Naive thymus-derived CD4-positive, alpha-beta T cell (primary cell): ENCODE measurements around the gene FSD1L. TPM values are rescaled to one million over a fixed set of nuclear protein-coding genes. Genes with fewer than 3 reads are reported as not detected.

Experiments used
- ATAC-seq: fragments of 150-1000 bp; cut with Tn5 transposase; 2 replicates; pipeline ENCODE4 v1.10.0; 2021; ENCODE audit warnings: mild to moderate bottlenecking, moderate library complexity
- CTCF ChIA-PET: fragments of 350-600 bp; sonication (Branson Sonifier 250); formaldehyde crosslinking; loops from one replicate; lab custom pipeline; 2021; ENCODE audit warnings: antibody characterized with exemption; lab: Charles Lee
- POLR2A ChIA-PET: fragments of 350-600 bp; sonication (Branson Sonifier 250); formaldehyde crosslinking; loops from one replicate; lab custom pipeline; 2021; ENCODE audit warnings: antibody characterized with exemption, inconsistent platforms; lab: Charles Lee
- DNase-seq, 9 donors: peaks; one replicate each; pipeline versions ENCODE4 v3.0.0 to v3.0.0-alpha.2; 2020 to 2022; ENCODE audit warnings: mixed read lengths in 1 of 9
- H3K27ac ChIP-seq: one replicate; pipeline ENCODE4 v1.7.0; 2013; ENCODE audit warnings: mild to moderate bottlenecking, low read depth, low read length, moderate library complexity
- H3K27me3 ChIP-seq, 2 donors: one replicate each; pipeline ENCODE4 v1.7.0; 2013; ENCODE audit warnings: low read length in 2 of 2, mild to moderate bottlenecking in 2 of 2, moderate library complexity in 2 of 2; ENCODE audit not compliant: control insufficient read depth in 2 of 2, insufficient read depth in 2 of 2
- H3K36me3 ChIP-seq, 3 experiments: 1 replicate in 2 of 3; 2 replicates in 1 of 3; pipeline ENCODE4 v1.7.0; 2013; ENCODE audit warnings: low read length in 3 of 3, mild to moderate bottlenecking in 3 of 3, moderate library complexity in 1 of 3; ENCODE audit not compliant: insufficient read depth in 3 of 3, control insufficient read depth in 2 of 3
- H3K4me1 ChIP-seq, 2 donors: one replicate each; pipeline ENCODE4 v1.7.0; 2013; ENCODE audit warnings: low read length in 2 of 2, mild to moderate bottlenecking in 2 of 2, moderate library complexity in 1 of 2; ENCODE audit not compliant: control insufficient read depth in 2 of 2, insufficient read depth in 2 of 2
- H3K4me3 ChIP-seq: 2 replicates; pipeline ENCODE4 v1.7.0; 2013; ENCODE audit warnings: mild to moderate bottlenecking, low read length
- H3K9me3 ChIP-seq, 3 experiments: 1 replicate in 2 of 3; 2 replicates in 1 of 3; pipeline ENCODE4 v1.7.0; 2013; ENCODE audit warnings: low read length in 3 of 3; ENCODE audit not compliant: control insufficient read depth in 2 of 3
- H3K27ac Mint-ChIP-seq, 9 donors: one replicate each; pipeline ENCODE4 v1.8.0; 2020 to 2022; ENCODE audit warnings: mixed read lengths in 9 of 9, mild to moderate bottlenecking in 8 of 9, moderate library complexity in 5 of 9, inconsistent platforms in 2 of 9
- H3K27me3 Mint-ChIP-seq, 5 donors: one replicate each; pipeline ENCODE4 v1.8.0; 2021 to 2022; ENCODE audit warnings: mixed read lengths in 5 of 5, mild to moderate bottlenecking in 1 of 5
- H3K36me3 Mint-ChIP-seq, 5 donors: one replicate each; pipeline ENCODE4 v1.8.0; 2020 to 2022; ENCODE audit warnings: mixed read lengths in 5 of 5, mild to moderate bottlenecking in 3 of 5, inconsistent platforms in 1 of 5
- H3K4me1 Mint-ChIP-seq, 7 donors: one replicate each; pipeline ENCODE4 v1.8.0; 2020 to 2022; ENCODE audit warnings: mixed read lengths in 7 of 7, mild to moderate bottlenecking in 3 of 7, inconsistent platforms in 1 of 7
- H3K4me3 Mint-ChIP-seq, 10 donors: one replicate each; pipeline ENCODE4 v1.8.0; 2020 to 2022; ENCODE audit warnings: mild to moderate bottlenecking in 10 of 10, mixed read lengths in 10 of 10, moderate library complexity in 6 of 10, inconsistent platforms in 2 of 10
- H3K9me3 Mint-ChIP-seq, 11 donors: one replicate each; pipeline ENCODE4 v1.8.0; 2020 to 2022; ENCODE audit warnings: mixed read lengths in 11 of 11, mild to moderate bottlenecking in 4 of 11, inconsistent platforms in 1 of 11, moderate library complexity in 1 of 11
- intact Hi-C, 2 donors: fragments of 100-400 bp; cut with micrococcal nuclease; formaldehyde crosslinking; loops; one replicate each; pipeline ENCODE4 v1.15.1; 2023
- polyA plus RNA-seq, 2 donors: library from polyadenylated mRNA; unstranded; fragments of 300-500 nt; fragmentation: Illumina TruSeq; gene quantifications; one replicate each; pipeline ENCODE4 v1.2.3, GENCODE V29; 2021
- total RNA-seq, 6 experiments: library from RNA in 5 of 6; stranded (reverse) in 5 of 6; gene quantifications; 1 replicate in 5 of 6; 2 replicates in 1 of 6; pipeline ENCODE4 v1.2.3 and lab custom pipeline; 2021 to 2026

FSD1L gene
- total and polyA plus RNA-seq, 7 experiments from 2014 or later = 0.08 to 5.8 (median 0.61) TPM

GRCh38 chr9:105468875-105469274, 21.0 kb downstream of the FSD1L start:
- Mint-ChIP-seq H3K27me3 (no peaks in the 10 kb centered on the region), H3K9me3 (no peaks in the 10 kb centered on the region), H3K36me3 (peaks cover 0 to 27% (median 0%) of the 10 kb centered on the region in 5 donors), H3K4me3 (no peak overlapping the region), H3K4me1 (no peaks in the 10 kb centered on the region), H3K27ac (no peak overlapping the region)
- DNase-seq (no peak), ATAC-seq (no peak)
- Histone ChIP-seq H3K4me1 (no peaks in the 10 kb centered on the region), H3K27me3 (no peaks in the 10 kb centered on the region), H3K4me3 (no peak overlapping the region), H3K9me3 (no peaks in the 10 kb centered on the region), H3K27ac (no peak overlapping the region), H3K36me3 (no peaks in the 10 kb centered on the region)
- POLR2A ChIA-PET = no interaction called here
- intact Hi-C loops = no loop called here
- CTCF ChIA-PET = no interaction called here

- intact Hi-C loops = no loop called here
- H3K4me3 Mint-ChIP-seq = no peak overlapping the region
Measured at GRCh38 chr9:105473221-105473620, 25.4 kb downstream of the FSD1L start.

GRCh38 chr9:105475302-105475701, 27.5 kb downstream of the FSD1L start:
- POLR2A ChIA-PET = no interaction called here

More at GRCh38 chr9:105473221-105473620, 25.4 kb downstream of the FSD1L start:
- H3K36me3 Mint-ChIP-seq = peaks cover 0 to 15% (median 0%) of the 10 kb centered on the region in 5 donors
- no peaks in the 10 kb centered on the region for H3K27me3 ChIP-seq
- ChIA-PET CTCF (interaction anchor here (0.6 kb wide), 1 partner anchor 8 kb away, joined by 4 read pairs; no protein-coding TSS in a partner anchor), POLR2A (interaction anchor here (0.6 kb wide), 1 partner anchor 38 kb away, joined by 3 read pairs; no protein-coding TSS in a partner anchor)
- H3K27ac ChIP-seq = no peak overlapping the region
- H3K9me3 ChIP-seq = no peaks in the 10 kb centered on the region
- H3K27ac Mint-ChIP-seq = no peak overlapping the region
- no peak for ATAC-seq
- no peaks in the 10 kb centered on the region for H3K27me3 Mint-ChIP-seq
- no peaks in the 10 kb centered on the region for H3K36me3 ChIP-seq
- DNase-seq = no peak
- no peaks in the 10 kb centered on the region for H3K9me3 Mint-ChIP-seq
- no peak overlapping the region for H3K4me3 ChIP-seq
- H3K4me1 Mint-ChIP-seq = no peaks in the 10 kb centered on the region
- no peaks in the 10 kb centered on the region for H3K4me1 ChIP-seq

GRCh38 chr9:105479846-105480245, 32.0 kb downstream of the FSD1L start:
- Histone ChIP-seq H3K27ac (no peak overlapping the region), H3K36me3 (no peaks in the 10 kb centered on the region), H3K4me1 (no peaks in the 10 kb centered on the region), H3K9me3 (no peaks in the 10 kb centered on the region), H3K4me3 (no peak overlapping the region), H3K27me3 (no peaks in the 10 kb centered on the region)
- no peak for DNase-seq
- ATAC-seq = no peak
- CTCF ChIA-PET = interaction anchor here (0.6 kb wide), 1 partner anchor 22 kb away, joined by 5 read pairs; no protein-coding TSS in a partner anchor
- no peaks in the 10 kb centered on the region for H3K4me1 Mint-ChIP-seq
- H3K36me3 Mint-ChIP-seq = no peaks in the 10 kb centered on the region
- H3K27me3 Mint-ChIP-seq = no peaks in the 10 kb centered on the region
- H3K4me3 Mint-ChIP-seq = no peak overlapping the region
- H3K9me3 Mint-ChIP-seq = no peaks in the 10 kb centered on the region
- POLR2A ChIA-PET = no interaction called here
- intact Hi-C loops = loop anchor here in 1 of 2 donors (5.0 kb wide), 1 partner anchor 53 kb away; no protein-coding TSS in a partner anchor
- no peak overlapping the region for H3K27ac Mint-ChIP-seq

More at GRCh38 chr9:105475302-105475701, 27.5 kb downstream of the FSD1L start:
- no peaks in the 10 kb centered on the region for H3K9me3 ChIP-seq
- Mint-ChIP-seq H3K4me3 (no peak overlapping the region), H3K9me3 (no peaks in the 10 kb centered on the region), H3K4me1 (no peaks in the 10 kb centered on the region), H3K36me3 (peaks cover 0 to 6% (median 0%) of the 10 kb centered on the region in 5 donors), H3K27me3 (no peaks in the 10 kb centered on the region), H3K27ac (no peak overlapping the region)
- intact Hi-C loops = no loop called here
- no peaks in the 10 kb centered on the region for H3K36me3 ChIP-seq
- H3K27ac ChIP-seq = no peak overlapping the region
- no peak for DNase-seq
- no peaks in the 10 kb centered on the region for H3K27me3 ChIP-seq
- CTCF ChIA-PET = no interaction called here
- no peaks in the 10 kb centered on the region for H3K4me1 ChIP-seq
- H3K4me3 ChIP-seq = no peak overlapping the region
- ATAC-seq = no peak

DNA sequence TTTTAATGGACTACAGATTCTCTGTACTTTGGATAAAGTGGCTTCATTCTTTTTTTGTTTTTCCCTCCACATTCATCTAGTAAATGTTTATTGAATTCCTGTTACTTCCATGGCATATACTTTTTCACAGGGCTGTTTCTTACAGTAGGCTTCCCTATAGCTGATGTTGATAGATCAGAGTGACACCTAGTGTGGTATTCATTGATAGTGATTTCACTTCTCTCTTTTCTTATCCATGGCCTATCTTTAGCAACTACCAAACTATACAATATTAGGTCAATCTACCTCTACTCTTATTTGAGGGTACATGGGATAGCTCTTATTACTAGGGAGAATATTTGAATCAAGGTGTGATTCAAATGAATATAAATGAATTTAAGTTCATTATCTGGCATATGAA, 35.8 kb downstream of the FSD1L start:
- DNase-seq (no peak), ATAC-seq (no peak)
- ChIA-PET POLR2A (no interaction called here), CTCF (no interaction called here)
- no peaks in the 10 kb centered on the region for H3K9me3 Mint-ChIP-seq
- H3K27ac Mint-ChIP-seq = no peak overlapping the region
- H3K27me3 Mint-ChIP-seq = no peaks in the 10 kb centered on the region
- peaks cover 0 to 4% (median 0%) of the 10 kb centered on the region in 5 donors for H3K36me3 Mint-ChIP-seq
- no peaks in the 10 kb centered on the region for H3K4me1 Mint-ChIP-seq
- Histone ChIP-seq H3K4me1 (no peaks in the 10 kb centered on the region), H3K27ac (no peak overlapping the region), H3K4me3 (no peak overlapping the region), H3K9me3 (no peaks in the 10 kb centered on the region), H3K27me3 (no peaks in the 10 kb centered on the region), H3K36me3 (no peaks in the 10 kb centered on the region)
- no peak overlapping the region for H3K4me3 Mint-ChIP-seq
- intact Hi-C loops = loop anchor here in 1 of 2 donors (5.0 kb wide), 1 partner anchor 56 kb away; no protein-coding TSS in a partner anchor

- H3K27ac ChIP-seq = no peak overlapping the region
- H3K27me3 ChIP-seq = no peaks in the 10 kb centered on the region
- peaks cover 0 to 4% (median 0%) of the 10 kb centered on the region in 5 donors for H3K36me3 Mint-ChIP-seq
- POLR2A ChIA-PET = no interaction called here
- H3K27me3 Mint-ChIP-seq = no peaks in the 10 kb centered on the region
- DNase-seq (no peak), ATAC-seq (no peak)
- no peak overlapping the region for H3K4me3 ChIP-seq
- H3K4me1 ChIP-seq = no peaks in the 10 kb centered on the region
- H3K4me1 Mint-ChIP-seq = no peaks in the 10 kb centered on the region
- H3K9me3 ChIP-seq = no peaks in the 10 kb centered on the region
- H3K36me3 ChIP-seq = no peaks in the 10 kb centered on the region
- H3K9me3 Mint-ChIP-seq = no peaks in the 10 kb centered on the region
- CTCF ChIA-PET = no interaction called here
- H3K27ac Mint-ChIP-seq = no peak overlapping the region
- H3K4me3 Mint-ChIP-seq = no peak overlapping the region
- intact Hi-C loops = loop anchor here in 1 of 2 donors (5.0 kb wide), 1 partner anchor 57 kb away; no protein-coding TSS in a partner anchor
Measured at GRCh38 chr9:105484226-105484625, 36.4 kb downstream of the FSD1L start.

DNA sequence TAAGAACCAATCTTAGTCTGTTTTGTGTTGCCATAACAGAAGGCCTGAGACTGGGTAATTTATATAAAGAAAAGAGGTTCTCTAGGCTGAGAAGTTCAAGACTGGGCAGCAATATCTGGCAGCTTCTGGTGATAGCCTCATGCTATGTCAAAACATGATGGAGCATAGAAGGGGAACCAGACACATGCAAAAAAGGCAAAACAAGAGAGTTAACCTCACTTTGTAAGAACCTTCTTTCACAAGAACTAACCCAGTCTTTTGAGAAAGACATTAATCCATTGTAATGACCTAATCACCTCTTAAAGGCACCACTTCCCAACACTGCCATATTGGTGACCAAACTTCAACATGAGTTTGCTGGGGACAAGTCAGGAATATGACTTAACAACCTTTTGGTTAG, 37.3 kb downstream of the FSD1L start:
- Histone ChIP-seq H3K27ac (no peak overlapping the region), H3K27me3 (no peaks in the 10 kb centered on the region), H3K4me3 (no peak overlapping the region), H3K4me1 (no peaks in the 10 kb centered on the region), H3K36me3 (no peaks in the 10 kb centered on the region), H3K9me3 (no peaks in the 10 kb centered on the region)
- no peaks in the 10 kb centered on the region for H3K4me1 Mint-ChIP-seq
- POLR2A ChIA-PET = no interaction called here
- no peak overlapping the region for H3K27ac Mint-ChIP-seq
- CTCF ChIA-PET = no interaction called here
- ATAC-seq (no peak), DNase-seq (no peak)
- intact Hi-C loops = no loop called here
- H3K27me3 Mint-ChIP-seq = no peaks in the 10 kb centered on the region
- H3K36me3 Mint-ChIP-seq = peaks cover 0 to 4% (median 0%) of the 10 kb centered on the region in 5 donors
- peaks cover 0 to 3% (median 0%) of the 10 kb centered on the region in 11 donors for H3K9me3 Mint-ChIP-seq
- no peak overlapping the region for H3K4me3 Mint-ChIP-seq
